Measurements from ENCODE around the gene NUP43.
"Not testable (repeated sequence)": the region's sequence is repeated elsewhere in the genome, so short reads cannot be mapped to it uniquely, and the experiment has no call there.

The NUP43 gene

DNA sequence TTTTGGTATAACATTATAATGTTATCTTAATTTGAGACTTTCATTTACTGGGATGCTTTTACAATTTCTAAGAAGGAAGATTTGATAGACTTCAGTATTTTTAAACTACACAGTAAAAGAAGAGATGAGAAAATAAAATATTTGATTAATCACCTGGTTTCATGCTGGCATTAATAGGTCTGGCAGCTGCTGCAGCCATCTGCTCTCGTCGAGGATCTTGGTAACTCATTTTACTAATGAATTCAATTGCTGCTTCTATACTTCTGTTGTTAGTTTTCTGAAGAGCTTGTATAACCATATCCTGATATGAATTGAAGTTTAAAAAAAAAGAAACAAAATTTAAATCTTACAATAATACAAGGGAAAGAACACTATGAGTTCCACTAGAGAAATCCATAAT, 51.4 kb downstream of the NUP43 start:
- DNase-seq (ENCODE audit: low read depth in 2 of 2) = no peak

DNA sequence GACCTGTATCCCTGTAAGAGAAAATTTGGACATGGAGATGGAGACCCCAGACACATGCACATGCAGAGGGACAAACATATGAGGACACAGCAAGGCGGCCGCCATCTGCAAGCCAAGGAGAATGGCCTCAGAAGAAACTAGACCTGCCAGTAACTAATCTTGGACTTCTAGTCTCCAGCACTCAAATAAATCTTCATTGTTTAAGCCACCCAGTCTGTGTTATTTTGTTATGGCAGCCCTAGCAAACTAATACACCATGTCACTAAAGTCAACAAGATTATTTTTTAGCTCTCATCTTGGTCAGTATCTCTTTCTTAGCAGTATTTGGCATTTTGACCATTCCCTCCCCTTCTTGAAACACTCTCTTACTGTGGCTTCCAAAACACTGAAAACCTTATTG, 55.1 kb downstream of the NUP43 start:
- no peak for DNase-seq (ENCODE audit: low read depth in 2 of 2)

DNA sequence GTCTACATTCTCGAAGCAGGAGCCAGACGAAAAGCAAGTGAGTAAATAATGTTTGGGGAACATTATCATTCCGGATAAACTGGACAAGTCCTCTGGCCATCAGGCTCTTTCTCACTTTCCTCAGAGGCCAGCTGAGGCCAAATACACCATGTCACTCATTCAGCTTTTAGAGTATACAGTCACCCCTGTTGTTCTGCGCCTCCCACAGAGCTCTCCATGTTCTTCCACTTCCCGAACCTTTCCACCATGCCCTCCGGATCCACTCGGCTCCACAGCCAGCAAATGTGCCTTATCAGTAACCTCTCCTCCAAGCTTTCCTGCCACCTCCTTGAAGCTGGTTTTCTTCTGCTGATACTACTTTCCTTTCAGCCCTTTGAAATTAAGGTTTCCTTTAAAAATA, 60.1 kb downstream of the NUP43 start:
- DNase-seq (ENCODE audit: low read depth in 2 of 2) = no peak

GRCh38 chr6:149683256-149683859, 63.0 kb downstream of the NUP43 start:
- DNase-seq (ENCODE audit: low read depth in 2 of 2) = no peak

DNA sequence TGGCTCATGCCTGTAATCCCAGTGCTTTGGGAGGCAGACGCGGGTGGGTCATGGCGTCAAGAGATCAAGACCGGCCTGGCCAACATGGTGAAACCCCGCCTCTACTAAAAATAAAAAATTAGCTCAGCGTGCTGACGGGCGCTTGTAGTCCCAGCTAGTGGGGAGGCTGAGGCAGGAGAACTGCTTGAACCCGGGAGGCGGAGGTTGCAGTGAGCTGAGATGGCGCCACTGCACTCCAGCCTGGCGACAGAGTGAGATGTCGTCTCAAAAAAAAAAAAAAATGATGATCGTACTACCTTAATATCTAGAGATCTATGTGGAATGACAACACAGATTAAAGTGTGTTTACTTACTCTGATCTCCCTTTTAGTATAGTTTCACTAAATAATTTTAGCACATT, 64.5 kb downstream of the NUP43 start:
- not testable (repeated sequence) for DNase-seq (ENCODE audit: low read depth in 2 of 2)

DNA sequence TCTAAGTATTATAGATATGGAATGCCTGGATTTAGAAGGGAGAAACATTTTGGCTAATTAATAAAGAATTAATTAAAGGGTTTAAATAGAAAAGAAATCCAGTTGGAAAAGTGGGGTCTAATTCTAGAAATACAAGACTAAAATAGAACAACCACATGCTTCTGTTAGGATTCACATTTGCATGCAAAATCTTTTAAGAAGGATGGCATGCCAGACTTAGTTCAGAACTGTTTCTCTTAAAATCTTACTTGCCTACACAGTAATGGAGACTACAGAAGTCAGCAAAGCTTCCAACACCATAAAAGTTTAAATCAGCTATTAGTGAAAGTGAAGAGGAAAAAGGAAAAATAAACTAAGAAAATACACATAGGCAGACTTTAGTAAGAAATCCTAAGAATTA, 65.1 kb downstream of the NUP43 start:
- DNase-seq (ENCODE audit: low read depth in 2 of 2) = no peak

- DNase-seq (ENCODE audit: low read depth in 2 of 2) = no peak
These were observed 65.8 kb downstream of the NUP43 start for GRCh38 chr6:149680503-149680902.

All from stimulated activated CD4-positive, alpha-beta T cell treated with anti-CD3 and anti-CD28 coated beads, Interleukin-4, amount 100 ng/mL, for 48 hours (primary cell).